CD14-positive monocyte (primary cell): ENCODE data around the gene SOWAHC. TPM values are rescaled to one million over a fixed set of nuclear protein-coding genes. Genes with fewer than 3 reads are reported as not detected.
A peak's percentile ranks its signal among the peaks of the same experiment; 100 is the strongest.

Source experiments
- DNase-seq, 3 donors: peaks; one replicate each; pipeline ENCODE4 v3.0.0-alpha.2; 2011 to 2022
- H2AFZ ChIP-seq: 2 replicates; pipeline ENCODE4 v1.6.0; 2012; ENCODE audit warnings: mild to moderate bottlenecking, low read depth, low read length, inconsistent platforms; ENCODE audit not compliant: insufficient read depth, poor library complexity, severe bottlenecking
- H3K27ac ChIP-seq, 2 donors: 1 replicate in 1 of 2; 2 replicates in 1 of 2; pipeline ENCODE4 v1.5.1; 2012 to 2013; ENCODE audit warnings: low read length in 2 of 2, control low read depth in 1 of 2, inconsistent platforms in 1 of 2, low read depth in 1 of 2, mild to moderate bottlenecking in 1 of 2
- H3K27me3 ChIP-seq, 2 donors: one replicate each; pipeline versions ENCODE4 v1.6.0 to v1.6.1; 2011 to 2013; ENCODE audit warnings: low read length in 2 of 2; ENCODE audit not compliant: control insufficient read depth in 2 of 2, insufficient read depth in 2 of 2
- H3K36me3 ChIP-seq, 2 donors: replicated peaks in 1 of 2; 1 replicate in 1 of 2; 2 replicates in 1 of 2; pipeline versions ENCODE4 v1.5.1 to v1.6.1; 2012 to 2013; ENCODE audit warnings: low read length in 2 of 2, control low read depth in 1 of 2, inconsistent platforms in 1 of 2, mild to moderate bottlenecking in 1 of 2; ENCODE audit not compliant: insufficient read depth in 2 of 2, control insufficient read depth in 1 of 2
- H3K4me1 ChIP-seq, 2 donors: 1 replicate in 1 of 2; 2 replicates in 1 of 2; pipeline versions ENCODE4 v1.5.1 to v1.6.1; 2012 to 2013; ENCODE audit warnings: low read length in 2 of 2, control low read depth in 1 of 2, inconsistent platforms in 1 of 2, mild to moderate bottlenecking in 1 of 2, moderate library complexity in 1 of 2; ENCODE audit not compliant: insufficient read depth in 2 of 2, control insufficient read depth in 1 of 2
- H3K4me2 ChIP-seq: replicated peaks from 2 replicates; pipeline ENCODE3; 2012; ENCODE audit warnings: low read length, moderate library complexity, mild to moderate bottlenecking; ENCODE audit not compliant: poor library complexity, severe bottlenecking; ENCODE audit errors: extremely low read depth
- H3K4me3 ChIP-seq, 3 experiments: fragments of 200-600 bp in 1 of 3; sonication (generic) in 1 of 3; replicated peaks in 1 of 3; 1 replicate in 2 of 3; 2 replicates in 1 of 3; pipeline ENCODE4 v1.5.1; 2011 to 2013; ENCODE audit warnings: low read length in 3 of 3, mild to moderate bottlenecking in 3 of 3, control low read depth in 2 of 3, low read depth in 2 of 3, inconsistent platforms in 1 of 3, moderate library complexity in 1 of 3
- H3K79me2 ChIP-seq: 2 replicates; pipeline ENCODE4 v1.6.0; 2012; ENCODE audit warnings: mild to moderate bottlenecking, control low read depth, inconsistent platforms, low read length, moderate library complexity; ENCODE audit not compliant: insufficient read depth
- H3K9ac ChIP-seq: 2 replicates; pipeline ENCODE4 v1.6.0; 2017; ENCODE audit warnings: low read length, mild to moderate bottlenecking; ENCODE audit not compliant: insufficient read depth, poor library complexity, severe bottlenecking
- H3K9me3 ChIP-seq, 2 donors: replicated peaks in 1 of 2; 1 replicate in 1 of 2; 2 replicates in 1 of 2; pipeline versions ENCODE4 v1.5.1 to v1.6.1; 2012 to 2013; ENCODE audit warnings: low read length in 2 of 2, control low read depth in 1 of 2; ENCODE audit not compliant: control insufficient read depth in 1 of 2, insufficient read depth in 1 of 2
- H4K20me1 ChIP-seq: 2 replicates; pipeline ENCODE4 v1.6.0; 2012; ENCODE audit warnings: mild to moderate bottlenecking, low read length, control low read depth, moderate library complexity; ENCODE audit not compliant: insufficient read depth
- H3K27ac Mint-ChIP-seq, 7 donors: one replicate each; pipeline ENCODE4 v1.8.0; 2020; ENCODE audit warnings: mild to moderate bottlenecking in 7 of 7, mixed read lengths in 7 of 7, moderate library complexity in 6 of 7, inconsistent platforms in 2 of 7
- H3K27me3 Mint-ChIP-seq, 3 donors: one replicate each; pipeline ENCODE4 v1.8.0; 2021 to 2022; ENCODE audit warnings: low read depth in 3 of 3, mild to moderate bottlenecking in 3 of 3, mixed read lengths in 3 of 3, moderate library complexity in 3 of 3, inconsistent platforms in 1 of 3
- H3K36me3 Mint-ChIP-seq, 2 donors: one replicate each; pipeline ENCODE4 v1.8.0; 2020; ENCODE audit warnings: mixed read lengths in 2 of 2, inconsistent platforms in 1 of 2, mild to moderate bottlenecking in 1 of 2
- H3K4me1 Mint-ChIP-seq: one replicate; pipeline ENCODE4 v1.8.0; 2020; ENCODE audit warnings: mild to moderate bottlenecking, mixed read lengths
- H3K4me3 Mint-ChIP-seq, 2 donors: one replicate each; pipeline ENCODE4 v1.8.0; 2020; ENCODE audit warnings: mild to moderate bottlenecking in 2 of 2, mixed read lengths in 2 of 2, moderate library complexity in 1 of 2
- H3K9me3 Mint-ChIP-seq, 7 donors: one replicate each; pipeline ENCODE4 v1.8.0; 2020 to 2022; ENCODE audit warnings: mixed read lengths in 7 of 7, mild to moderate bottlenecking in 6 of 7, moderate library complexity in 6 of 7, inconsistent platforms in 2 of 7
- CTCF ChIP-seq: fragments of 200-600 bp; IDR thresholded peaks from one replicate; pipeline ENCODE4 v1.8.0; 2022; ENCODE audit warnings: antibody characterized with exemption, mild to moderate bottlenecking
- WGBS: methylation state at CpG from one replicate; pipeline ENCODE4 v1.1.5; 2013; ENCODE audit warnings: missing lambda C conversion rate; ENCODE audit not compliant: insufficient coverage; 5-methylcytosine and 5-hydroxymethylcytosine counted together
- intact Hi-C, 2 donors: fragments of 100-400 bp; cut with micrococcal nuclease; formaldehyde crosslinking; loops; one replicate each; pipeline versions ENCODE4 v1.15.0 to v1.15.1; 2023
- polyA plus RNA-seq, 3 donors: library from polyadenylated mRNA; depleted of rRNA in 1 of 3; unstranded in 2 of 3; stranded (reverse) in 1 of 3; fragments of 300-500 nt in 2 of 3; fragments of >200 nt in 1 of 3; fragmentation: Illumina TruSeq in 2 of 3; gene quantifications; 1 replicate in 2 of 3; 2 replicates in 1 of 3; pipeline ENCODE4 v1.2.3, GENCODE V29; 2012 to 2021

The SOWAHC gene
- polyA plus RNA-seq, 3 donors: 1.1 to 3.4 (median 2.7) TPM

- no peak overlapping the region for H3K27ac ChIP-seq
These were observed 33.9 kb downstream of the SOWAHC start for GRCh38 chr2:109648041-109648527.

More at GRCh38 chr2:109648041-109648527, 33.9 kb downstream of the SOWAHC start:
- no peak for TF ChIP-seq CTCF
- Mint-ChIP-seq H3K4me3 (no peak overlapping the region), H3K27ac (peak overlapping the region in 1 of 7 donors; percentile 41), H3K27me3 (peaks cover 4 to 8% (median 7%) of the 10 kb centered on the region in 3 donors), H3K9me3 (peaks cover 0 to 12% (median 2%) of the 10 kb centered on the region in 7 donors), H3K36me3 (no peaks in the 10 kb centered on the region), H3K4me1 (peaks cover 11% of the 10 kb centered on the region)
- H3K27me3 ChIP-seq: no peaks in the 10 kb centered on the region
- H3K79me2 ChIP-seq: no peaks in the 10 kb centered on the region
- no peak overlapping the region for H3K9ac ChIP-seq
- no peaks in the 10 kb centered on the region for H4K20me1 ChIP-seq
- peaks cover 10 to 13% of the 10 kb centered on the region in 2 donors for H3K4me1 ChIP-seq
- no peak overlapping the region for H2AFZ ChIP-seq
- H3K9me3 ChIP-seq: no peaks in the 10 kb centered on the region
- H3K36me3 ChIP-seq: no peaks in the 10 kb centered on the region
- H3K4me2 ChIP-seq: no peak overlapping the region
- DNase-seq: no peak
- WGBS: 96% methylated on average over 5 of the region's 8 CpGs
- no peak overlapping the region for H3K4me3 ChIP-seq
- intact Hi-C loops: no loop called here
